Measurements from ENCODE around the gene RNU6-8.

GRCh38 chr14:32166924-32167323 lies 36.1 kb downstream of the RNU6-8 start:
- TF ChIP-seq, protein P1, sequence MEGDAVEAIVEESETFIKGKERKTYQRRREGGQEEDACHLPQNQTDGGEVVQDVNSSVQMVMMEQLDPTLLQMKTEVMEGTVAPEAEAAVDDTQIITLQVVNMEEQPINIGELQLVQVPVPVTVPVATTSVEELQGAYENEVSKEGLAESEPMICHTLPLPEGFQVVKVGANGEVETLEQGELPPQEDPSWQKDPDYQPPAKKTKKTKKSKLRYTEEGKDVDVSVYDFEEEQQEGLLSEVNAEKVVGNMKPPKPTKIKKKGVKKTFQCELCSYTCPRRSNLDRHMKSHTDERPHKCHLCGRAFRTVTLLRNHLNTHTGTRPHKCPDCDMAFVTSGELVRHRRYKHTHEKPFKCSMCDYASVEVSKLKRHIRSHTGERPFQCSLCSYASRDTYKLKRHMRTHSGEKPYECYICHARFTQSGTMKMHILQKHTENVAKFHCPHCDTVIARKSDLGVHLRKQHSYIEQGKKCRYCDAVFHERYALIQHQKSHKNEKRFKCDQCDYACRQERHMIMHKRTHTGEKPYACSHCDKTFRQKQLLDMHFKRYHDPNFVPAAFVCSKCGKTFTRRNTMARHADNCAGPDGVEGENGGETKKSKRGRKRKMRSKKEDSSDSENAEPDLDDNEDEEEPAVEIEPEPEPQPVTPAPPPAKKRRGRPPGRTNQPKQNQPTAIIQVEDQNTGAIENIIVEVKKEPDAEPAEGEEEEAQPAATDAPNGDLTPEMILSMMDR (IDR thresholded peaks at IDR 0.05), result no peak
- no peak for TF ChIP-seq POLR2A (IDR thresholded peaks at IDR 0.05)
